DMS79 treated with DMSO at 0.1 percent for 48 hours (cell line): ENCODE data around the gene KRCC1.
"Not testable (repeated sequence)": the region's sequence is repeated elsewhere in the genome, so short reads cannot be mapped to it uniquely, and the experiment has no call there.

Source experiments
- DNase-seq: peaks from one replicate; lab custom pipeline; 2025; lab: John Stamatoyannopoulos, UW

KRCC1 gene

DNA sequence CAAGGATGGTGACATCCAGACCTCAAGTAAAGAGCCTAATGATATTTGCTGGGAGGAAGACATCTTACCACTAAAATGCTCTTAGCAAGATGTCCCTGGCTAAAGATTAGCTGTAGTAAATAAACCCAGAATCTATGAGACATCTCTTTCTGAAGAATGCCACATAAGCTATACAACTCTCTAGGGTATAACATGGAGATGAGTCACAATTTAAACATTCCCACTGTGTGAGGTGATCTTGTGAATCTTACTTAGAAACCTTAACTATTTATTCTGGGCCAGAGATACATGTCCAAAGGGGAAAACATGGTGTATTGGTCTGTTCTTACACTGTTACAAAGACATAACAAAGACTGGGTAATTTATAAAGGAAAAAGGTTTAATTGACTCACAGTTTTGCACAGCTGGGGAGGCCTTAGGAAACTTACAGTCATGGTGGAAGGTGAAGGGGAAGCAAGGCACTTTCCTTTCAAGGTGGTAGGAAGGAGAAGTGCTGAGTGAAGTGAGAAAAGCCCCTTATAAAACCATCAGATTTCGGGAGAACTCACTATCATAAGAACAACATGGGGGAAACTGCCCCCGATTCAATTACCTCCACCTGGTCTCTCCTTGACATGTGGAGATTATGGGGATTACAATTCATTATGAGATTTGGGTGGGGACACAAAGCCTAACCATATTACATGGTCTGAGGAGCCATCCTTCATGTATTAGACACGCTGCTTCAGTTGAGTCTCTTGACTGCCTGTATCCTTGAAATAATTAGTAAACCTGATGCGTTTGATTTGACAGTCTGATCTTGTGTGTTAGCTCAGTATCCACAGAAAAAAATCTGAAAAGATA, 17.1 kb downstream of the KRCC1 start:
- no peak for DNase-seq

DNA sequence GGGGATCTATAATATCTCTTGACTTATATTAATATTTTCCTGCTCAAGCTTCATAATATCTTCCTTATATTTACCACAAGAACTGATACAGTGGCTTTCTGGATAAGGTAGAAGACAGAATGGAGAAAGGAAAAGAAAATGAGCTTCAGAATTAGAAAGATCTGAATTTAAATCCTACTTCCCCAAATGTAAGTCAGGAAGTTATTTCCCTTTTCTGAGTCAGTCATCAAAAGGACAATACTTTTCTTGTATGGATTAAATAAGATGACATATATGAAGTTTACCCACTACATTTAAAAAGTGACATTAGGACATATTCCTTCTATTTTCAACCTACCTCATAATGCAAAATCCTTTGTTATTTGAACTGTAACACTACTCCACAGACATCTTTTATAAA, 19.0 kb downstream of the KRCC1 start:
- no peak for DNase-seq

DNA sequence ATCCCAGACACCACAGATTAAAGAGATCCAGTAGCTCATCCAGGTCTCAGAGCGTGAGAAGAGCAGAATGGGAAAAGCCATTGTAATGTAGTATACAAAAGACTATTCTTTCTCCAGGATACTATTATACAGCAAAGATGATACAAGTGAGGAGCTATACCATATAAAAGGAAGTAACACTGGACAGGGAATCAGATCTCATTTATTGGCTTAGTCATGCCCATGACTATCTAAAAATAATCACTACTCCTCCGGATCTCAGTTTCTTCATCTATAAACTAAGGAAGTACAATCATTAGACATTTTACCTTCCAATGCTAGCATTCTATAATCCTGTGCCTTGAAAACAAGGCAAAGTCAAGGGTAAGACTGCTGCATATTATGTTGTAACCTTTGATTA, 19.4 kb downstream of the KRCC1 start:
- no peak for DNase-seq

DNA sequence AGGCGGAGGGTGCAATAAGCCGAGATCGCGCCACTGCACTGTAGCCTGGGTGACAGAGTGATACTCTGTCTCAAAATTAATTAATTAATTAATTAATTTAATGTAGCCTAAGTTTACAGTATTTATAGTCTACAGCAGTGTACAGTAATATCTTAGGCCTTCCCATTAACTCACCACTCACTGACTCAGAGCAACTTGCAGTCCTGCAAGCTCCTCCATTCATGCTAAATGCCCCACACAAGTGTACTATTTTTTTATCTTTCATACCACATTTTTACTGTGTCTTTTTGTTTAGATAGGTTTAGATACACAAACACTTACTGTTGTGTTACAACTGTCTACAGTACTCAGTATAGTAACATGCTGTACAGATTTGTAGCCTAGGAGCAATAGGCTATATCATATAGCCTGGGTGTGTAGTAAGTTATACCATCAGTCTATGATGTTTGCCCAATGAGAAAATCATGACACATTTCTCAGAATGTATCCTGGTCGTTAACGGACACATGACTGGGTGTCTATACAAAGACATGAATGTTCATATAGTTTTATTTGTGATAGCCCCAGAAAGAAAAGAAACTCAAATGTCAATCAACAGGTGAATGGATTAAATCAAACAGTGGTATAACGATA, 23.4 kb downstream of the KRCC1 start:
- DNase-seq: no peak

DNA sequence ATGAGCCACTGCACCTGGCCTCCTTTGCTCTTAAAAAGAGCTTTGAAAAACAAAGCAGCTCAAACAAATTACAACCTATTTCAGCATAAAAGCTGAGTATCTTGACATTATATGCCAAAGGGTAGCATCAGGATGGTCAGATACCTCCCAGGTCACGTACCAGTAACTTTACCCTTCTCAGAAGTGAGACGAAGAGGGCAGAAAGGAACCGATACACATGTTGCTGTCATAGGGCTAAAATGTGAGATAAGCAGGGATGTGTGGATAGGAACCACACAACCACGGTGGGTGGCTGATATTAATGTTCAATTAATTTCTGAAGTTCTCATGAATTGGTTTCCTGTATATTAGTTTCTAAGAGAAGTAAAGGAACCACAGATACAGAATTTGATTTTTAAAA, 26.7 kb downstream of the KRCC1 start:
- DNase-seq: no peak

DNA sequence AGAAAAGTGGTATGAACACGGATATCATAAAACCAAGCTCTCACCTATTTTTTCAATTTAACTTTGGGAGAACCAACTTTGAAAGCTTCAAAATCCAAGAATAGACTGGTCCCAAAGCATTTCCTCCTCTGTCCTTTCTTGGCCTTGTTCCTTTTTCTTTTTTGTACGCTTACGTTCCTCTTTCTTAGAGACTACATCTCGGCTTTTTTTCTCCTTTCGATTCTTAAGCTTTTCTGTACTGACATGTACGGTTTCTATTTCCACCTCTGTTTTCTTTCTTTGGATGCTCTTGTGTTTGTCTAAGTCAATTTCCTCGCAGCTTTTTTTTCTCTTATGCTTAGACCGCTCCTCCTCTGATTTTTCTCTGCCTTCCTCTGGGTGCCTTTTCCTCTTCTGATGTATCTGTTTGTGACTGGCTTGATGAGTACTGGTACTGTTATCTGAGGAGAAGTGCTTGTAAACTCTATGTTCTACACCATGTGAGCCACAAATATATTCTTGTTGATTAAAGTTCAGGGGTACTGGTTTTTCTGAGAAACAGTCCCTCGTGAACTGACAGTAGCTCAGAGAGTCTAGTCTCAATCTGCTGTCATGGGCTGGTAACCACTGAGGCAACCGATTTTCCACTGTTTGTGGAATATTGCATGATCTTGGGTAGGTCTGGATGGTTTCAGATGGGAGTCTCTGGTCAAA, 27.7 kb downstream of the KRCC1 start:
- no peak for DNase-seq

DNA sequence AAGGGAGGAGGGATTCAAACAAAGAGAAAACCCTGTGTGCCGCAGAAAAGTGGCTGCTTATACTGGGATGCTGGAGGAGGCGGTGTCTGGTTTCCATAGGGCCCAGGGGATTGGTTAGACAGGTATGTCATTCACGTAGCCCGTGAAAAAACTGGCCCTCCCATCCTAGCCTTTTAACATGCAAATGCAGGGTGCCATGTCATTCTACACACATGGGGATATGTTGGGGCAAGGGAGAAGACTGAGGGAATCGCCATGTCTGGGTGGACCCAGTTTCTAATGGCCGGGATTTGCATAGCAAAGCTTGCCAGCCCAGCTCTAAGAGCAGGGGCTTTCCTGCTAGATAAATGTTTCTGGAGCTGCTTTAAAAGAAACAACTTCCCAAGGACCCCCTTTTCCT, 31.1 kb downstream of the KRCC1 start:
- no peak for DNase-seq

DNA sequence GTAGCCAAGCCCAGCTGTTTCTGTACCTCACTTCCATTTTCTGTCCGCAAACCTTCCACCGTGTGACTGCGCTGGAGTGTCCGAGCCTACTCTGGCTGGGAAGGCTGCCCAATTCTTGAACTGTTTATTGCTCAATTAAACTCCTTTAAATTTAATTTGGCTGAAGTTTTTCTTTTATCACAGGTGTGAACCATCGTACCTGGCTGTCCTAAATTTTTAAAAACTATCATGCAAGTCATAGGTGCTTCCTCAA, 33.0 kb downstream of the KRCC1 start:
- DNase-seq: no peak

DNA sequence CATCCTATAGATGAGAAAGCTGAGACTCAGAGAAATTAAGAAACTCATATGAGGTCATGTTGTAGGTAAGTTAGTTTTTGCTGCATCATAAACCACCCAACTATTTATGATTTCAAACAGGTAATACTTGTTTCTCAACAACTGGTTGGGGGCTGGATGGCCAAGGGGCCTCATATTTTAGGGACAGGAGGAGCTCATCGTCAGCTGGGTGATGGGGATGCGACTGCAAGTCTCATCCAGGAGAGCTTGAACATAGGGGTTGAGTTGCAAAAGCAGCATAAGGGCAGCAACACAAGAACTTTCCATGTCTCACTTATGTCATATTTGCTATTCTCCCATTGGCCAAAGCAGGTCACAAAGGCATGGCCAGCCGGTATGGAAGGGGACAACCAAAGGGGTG, 35.6 kb downstream of the KRCC1 start:
- no peak for DNase-seq

DNA sequence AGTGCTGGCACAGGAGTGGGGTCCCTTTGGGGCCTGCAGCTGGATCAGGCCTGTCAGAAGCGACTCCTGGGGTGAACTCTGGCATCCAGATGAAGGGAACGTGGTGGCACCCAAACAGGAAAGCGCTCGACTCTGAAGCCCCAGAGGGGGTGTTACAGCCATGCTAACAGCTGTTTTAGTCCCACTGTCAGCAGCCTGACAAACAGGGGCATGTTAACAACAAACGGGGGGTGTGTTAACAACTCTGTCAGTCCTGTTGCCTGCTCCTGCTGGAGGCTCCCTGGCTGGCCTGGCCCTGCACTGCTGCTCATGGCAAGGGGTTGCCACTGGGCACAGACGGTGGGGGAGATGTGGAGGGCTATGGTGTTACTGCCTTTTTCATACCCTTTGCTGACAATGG, 36.7 kb downstream of the KRCC1 start:
- no peak for DNase-seq

DNA sequence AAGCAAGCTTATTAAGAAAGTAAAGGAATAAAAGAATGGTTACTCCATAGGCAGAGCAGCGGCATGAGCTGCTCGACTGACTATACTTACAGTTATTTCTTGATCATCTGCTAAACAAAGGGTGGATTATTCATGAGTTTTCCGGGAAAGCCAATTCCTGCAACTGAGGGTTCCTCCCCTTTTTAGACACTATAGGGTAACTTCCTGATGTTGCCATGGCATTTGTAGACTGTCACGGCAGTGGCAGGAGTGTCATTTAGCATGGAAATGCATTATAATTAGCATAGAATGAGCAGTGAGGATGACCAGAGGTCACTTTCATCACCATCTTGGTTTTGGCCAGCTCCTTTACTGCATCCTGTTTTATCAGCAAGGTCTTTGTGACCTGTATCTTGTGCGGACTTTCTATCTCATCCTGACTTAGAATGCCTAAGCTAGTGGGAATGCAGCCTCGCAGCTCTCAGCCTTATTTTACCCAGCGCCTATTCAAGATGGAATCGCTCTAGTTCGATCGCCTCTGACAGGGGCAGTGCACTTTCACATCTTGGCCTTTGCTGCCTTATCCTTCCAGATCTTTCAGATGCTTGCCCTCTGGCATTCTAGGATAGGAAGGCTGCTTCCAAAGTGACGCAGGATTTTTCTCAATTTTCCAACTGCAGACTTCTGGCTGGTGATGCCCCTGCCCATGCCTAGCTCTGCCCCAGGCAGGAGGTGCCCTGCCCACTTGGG, 37.3 kb downstream of the KRCC1 start:
- DNase-seq: not testable (repeated sequence)

DNA sequence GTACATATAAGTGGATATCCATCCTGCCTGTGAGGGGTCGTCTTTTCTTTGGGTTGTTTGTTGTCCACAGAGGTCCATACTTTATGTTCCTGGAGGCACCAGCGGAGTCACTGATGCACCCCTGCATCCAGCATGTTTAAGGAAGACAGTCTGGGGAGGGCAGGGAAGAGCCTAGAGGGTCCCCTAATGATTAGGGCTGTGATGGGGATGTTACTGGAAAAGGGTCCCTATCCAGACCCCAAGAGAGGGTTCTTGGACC, 37.9 kb downstream of the KRCC1 start:
- DNase-seq: not testable (repeated sequence)

DNA sequence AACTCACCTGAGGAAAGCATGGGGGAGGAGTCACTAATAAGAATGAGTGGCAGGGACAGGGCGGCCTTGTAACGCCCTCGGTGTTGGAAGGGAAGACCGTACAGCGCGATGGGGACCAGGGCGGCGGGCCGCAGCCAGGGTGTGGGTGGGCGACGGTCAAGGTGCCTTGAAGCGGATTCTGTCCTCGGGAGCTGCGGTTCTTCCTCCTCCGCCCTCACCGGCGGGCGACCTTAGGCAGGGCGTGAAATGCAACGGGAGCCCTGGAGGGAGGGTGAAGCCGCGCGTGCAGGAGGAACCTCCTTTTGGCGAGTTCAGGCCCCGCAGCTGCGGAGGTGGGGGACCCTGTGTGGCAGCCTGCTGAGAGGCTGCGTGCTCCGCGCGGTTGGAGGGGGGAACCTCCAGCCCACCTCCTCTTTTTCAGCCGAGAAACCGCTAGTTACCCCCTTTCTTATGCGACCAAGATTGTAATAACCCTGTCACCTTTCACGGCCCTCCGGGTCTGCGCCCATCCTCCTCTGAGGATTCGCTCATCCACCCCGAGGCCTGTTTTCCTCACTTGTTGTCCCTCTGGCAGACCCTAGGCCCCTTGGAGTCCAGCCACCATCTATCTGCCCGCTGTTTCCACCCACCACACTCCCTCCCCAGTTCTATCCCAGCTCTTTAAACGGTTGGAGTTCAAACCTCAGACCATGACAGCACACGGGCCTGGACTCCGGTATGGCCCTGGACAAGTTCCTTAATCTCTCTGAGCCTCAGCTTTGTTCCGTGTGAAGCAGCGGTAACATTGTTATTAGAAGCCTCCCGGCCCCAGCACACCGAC, 38.4 kb downstream of the KRCC1 start:
- DNase-seq: peak; percentile 31

DNA sequence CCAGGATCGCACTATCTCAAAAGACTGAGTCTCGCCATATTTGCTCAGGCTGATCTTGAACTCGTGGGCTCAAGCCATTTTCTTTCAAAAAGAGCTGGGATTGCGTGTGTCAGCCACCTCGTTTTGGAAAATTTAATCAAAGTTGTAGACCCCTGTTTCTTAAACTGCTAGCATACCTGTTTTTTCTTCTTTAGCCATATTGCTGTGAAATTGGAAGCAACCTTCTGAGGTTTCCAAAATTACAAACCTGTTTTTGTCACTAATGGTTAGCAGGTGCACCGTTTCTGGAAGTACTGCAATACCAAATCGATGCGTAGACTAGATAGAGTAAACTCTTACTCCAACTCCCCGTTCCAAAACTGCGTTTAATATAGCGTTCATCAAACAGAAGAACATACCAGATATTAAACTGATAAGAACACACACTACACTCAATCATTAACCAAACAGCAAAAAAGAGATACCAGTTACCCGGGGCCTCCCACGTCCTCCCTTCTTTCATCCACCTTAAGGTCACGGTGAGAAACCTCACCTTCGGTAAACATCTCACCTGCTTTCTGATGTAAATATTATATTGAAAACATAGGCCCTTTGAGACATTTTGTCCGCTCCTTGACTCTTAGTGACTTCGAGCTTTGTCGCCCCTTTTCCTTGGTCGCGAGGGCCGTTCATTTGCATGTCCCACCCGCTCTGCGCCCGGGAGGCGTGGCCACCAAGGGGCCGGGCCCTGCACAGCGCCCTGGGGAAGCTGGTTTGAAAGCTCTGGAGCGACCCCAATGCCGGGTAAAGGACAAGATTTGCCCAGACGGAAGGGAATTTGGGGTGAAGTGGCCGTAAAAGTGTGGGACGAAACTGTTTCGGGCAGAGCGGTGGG, 39.3 kb downstream of the KRCC1 start, which contains the start of gene RNU2-63P:
TSS of gene RNU2-63P (minus strand) at position 462 of the 874 bp plus-strand sequence.
- peak; percentile 87 for DNase-seq

DNA sequence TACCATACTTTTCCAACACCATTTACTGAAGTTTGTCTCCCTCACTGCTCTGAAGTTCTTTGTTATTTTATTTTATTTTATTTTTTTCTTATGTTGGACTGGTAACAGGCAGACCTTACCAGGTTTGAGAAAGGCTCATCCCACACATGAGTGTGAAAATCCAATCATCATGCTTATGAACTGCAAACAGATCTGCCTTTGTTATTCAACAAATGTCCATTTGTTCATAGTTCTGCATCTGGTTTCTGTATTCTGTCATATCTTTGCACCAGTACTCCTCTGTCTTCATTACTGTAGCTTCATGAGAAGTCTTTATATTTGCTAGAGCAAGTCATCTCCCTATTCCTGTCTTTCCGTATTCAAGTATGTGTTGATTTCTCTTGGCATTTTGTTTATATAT, 44.6 kb downstream of the KRCC1 start:
- DNase-seq: no peak

DNA sequence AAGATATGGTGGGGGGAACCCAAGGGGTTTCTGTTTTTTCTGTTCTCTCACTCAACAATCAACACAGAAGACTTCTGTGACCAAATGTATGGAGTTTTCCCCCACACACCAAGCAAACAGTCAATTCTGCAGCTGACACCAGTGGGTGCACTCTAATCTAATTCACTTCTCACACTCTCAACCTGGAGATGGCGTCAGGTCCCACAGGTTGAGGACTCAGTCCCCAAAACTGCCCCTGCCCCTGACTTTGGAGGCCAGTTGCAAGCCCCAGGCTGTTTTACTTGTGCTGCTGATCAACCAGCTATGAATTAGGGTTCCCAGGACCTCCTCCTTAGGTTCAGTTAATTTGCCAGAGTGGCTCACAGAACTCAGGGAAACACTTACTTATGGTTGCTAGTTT, 45.4 kb downstream of the KRCC1 start:
- DNase-seq: no peak

DNA sequence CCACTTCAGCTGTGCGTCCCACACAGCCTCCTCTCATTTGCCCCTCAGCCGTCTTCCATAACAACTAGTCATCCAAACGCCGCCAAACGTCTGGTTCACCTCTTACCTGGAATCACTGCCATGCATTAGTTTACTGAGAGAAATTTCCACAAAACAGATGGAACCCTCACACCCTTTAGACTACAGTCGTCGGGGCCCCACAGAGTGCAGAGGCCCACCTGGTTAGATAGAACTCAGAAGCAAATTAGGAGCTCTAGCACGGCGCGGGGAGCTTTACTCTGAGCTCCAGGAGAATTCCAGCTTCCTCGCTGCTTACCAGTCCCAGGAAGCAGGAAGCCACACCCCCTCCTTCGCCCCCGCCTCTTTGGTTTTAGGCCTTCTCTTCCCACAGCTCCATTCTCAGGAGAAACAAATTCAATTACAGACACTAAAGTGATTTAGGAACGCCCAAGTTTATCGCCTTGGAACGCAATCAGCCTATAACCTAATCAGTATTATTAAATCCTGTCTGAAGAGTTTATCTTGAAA, 48.6 kb downstream of the KRCC1 start:
- DNase-seq: no peak

DNA sequence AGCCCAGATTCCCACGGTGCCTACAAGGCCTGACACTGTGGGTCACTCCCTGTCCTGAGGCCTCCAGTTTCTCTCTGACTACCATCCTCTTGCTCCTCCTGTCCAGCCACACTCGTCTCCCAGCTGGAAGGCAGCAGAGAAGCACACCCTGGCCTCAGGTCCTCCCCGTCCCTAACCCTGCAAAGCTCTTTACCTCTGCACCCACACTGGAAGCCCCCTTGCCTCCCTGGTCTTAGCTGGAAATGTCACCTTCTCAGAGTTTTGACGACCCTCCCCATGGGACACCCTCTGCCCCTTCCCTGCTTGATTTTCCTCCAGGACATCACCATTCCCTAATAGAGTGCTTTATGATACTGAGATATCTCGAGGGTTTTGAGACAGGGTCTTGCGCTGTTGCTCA, 49.8 kb downstream of the KRCC1 start:
- DNase-seq: no peak

DNA sequence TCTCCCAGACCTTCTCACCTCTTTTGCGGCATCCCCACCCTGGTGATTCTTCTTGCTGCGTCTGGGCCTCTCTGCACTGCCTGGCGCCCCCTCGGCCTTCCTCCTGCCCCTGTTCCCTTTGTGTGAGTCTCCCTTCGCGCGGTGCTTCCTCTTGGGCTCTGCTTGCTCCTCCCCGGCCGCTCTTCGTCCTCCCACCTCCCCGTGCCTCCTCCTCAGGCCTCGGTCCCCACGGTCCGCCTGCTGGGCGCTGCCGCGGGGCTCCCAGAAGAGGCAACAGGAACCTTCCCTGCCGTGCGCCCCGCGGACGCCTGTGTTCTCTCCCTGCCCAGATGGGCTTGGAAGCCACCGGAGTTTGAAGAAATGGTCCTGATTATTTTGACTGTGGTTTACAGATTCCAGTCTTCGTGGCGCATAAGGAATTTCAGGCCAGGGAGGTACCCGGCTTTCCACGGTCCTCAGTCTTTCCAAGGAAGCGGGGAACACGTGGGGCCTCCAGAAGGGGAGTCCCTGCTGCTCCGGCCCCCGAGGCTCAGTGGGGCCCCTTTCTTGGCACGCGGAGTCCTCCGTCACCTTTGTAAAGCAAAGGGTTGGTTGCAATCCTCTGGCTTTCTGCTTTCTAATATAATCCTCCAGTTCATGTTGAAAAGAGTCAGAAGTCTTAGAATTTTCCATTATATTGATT, 52.4 kb downstream of the KRCC1 start:
- no peak for DNase-seq

DNA sequence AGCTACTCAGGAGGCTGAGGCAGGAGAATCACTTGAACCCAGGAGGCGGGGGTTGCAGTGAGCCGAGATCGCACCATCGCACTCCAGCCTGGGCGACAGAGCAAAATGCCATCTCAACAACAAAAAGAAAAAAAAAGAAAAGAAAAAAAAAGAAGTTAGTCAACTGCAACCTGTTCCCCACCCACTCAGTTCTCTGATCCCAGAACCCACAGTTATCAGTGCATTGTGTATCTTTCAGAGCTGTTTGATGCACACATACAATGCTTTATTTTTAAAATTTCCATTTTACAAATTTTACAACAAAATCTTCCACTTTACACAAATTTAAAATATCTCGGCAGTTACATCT, 53.2 kb downstream of the KRCC1 start:
- DNase-seq: no peak
